GM19239 (cell line): ENCODE results near the gene MADCAM1.

Source experiments
- DNase-seq: peaks from one replicate; pipeline ENCODE4 v3.0.0; 2011; ENCODE audit warnings: low spot score; ENCODE audit not compliant: insufficient read length
- FAIRE-seq: peaks from 2 replicates; lab custom pipeline; 2011; peaks lifted over from hg19 to GRCh38; lab: Jason Lieb, UNC

Gene MADCAM1

DNA sequence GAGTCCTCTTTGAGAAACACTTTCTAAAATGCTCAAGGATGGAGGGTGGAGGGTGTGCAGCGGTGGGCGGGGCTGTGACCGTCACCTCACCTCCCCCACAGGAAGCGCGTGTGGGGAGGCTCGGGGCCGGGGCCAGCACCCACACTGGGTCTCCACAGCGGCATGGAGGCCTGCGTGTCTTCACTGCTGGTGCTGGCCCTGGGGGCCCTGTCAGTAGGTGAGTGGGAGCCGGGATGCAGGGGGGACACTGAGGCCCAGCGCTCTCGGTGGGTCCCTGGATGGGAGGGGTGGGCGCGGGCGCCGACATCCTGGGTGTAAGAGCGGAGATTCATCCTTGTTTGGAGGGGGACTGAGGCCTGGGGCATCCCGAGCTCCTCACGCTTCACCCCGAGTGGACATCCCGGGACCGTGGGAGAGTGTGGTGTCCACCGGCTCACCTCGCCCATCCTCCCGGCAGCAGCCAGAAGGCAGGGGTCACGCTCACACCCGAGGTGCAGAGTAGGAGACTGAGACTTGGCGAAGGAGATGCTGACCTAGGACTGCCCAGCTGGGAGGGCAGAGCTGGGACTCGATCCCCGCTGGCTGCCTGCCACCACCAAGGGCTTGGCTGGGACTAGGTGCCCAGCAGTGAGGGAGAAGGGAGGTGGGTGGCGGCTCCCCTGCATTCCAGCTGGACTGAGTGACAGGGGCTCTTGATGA lies 47.8 kb downstream of the MADCAM1 start, which contains the start of gene GZMM:
Gene GZMM, plus strand, starts transcription at position 144 of the 699 bp plus-strand sequence. Its CDS starts 19 bp downstream, at position 163.
- FAIRE-seq (no peak), DNase-seq (no peak)

DNA sequence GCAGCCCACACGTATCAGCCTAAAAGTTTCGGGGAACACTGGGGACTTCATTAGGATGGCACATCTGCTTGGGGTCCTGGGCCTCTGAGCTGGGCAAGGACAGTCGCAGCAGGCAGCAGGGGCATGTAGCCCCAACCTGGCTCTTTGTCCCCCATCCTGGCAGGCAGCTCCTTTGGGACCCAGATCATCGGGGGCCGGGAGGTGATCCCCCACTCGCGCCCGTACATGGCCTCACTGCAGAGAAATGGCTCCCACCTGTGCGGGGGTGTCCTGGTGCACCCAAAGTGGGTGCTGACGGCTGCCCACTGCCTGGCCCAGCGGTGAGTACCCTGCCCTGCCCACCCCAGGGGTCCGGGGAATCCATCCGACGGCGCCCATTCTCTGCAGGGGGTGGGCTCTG lies 50.8 kb downstream of the MADCAM1 start:
- no peak for FAIRE-seq
- DNase-seq: no peak

DNA sequence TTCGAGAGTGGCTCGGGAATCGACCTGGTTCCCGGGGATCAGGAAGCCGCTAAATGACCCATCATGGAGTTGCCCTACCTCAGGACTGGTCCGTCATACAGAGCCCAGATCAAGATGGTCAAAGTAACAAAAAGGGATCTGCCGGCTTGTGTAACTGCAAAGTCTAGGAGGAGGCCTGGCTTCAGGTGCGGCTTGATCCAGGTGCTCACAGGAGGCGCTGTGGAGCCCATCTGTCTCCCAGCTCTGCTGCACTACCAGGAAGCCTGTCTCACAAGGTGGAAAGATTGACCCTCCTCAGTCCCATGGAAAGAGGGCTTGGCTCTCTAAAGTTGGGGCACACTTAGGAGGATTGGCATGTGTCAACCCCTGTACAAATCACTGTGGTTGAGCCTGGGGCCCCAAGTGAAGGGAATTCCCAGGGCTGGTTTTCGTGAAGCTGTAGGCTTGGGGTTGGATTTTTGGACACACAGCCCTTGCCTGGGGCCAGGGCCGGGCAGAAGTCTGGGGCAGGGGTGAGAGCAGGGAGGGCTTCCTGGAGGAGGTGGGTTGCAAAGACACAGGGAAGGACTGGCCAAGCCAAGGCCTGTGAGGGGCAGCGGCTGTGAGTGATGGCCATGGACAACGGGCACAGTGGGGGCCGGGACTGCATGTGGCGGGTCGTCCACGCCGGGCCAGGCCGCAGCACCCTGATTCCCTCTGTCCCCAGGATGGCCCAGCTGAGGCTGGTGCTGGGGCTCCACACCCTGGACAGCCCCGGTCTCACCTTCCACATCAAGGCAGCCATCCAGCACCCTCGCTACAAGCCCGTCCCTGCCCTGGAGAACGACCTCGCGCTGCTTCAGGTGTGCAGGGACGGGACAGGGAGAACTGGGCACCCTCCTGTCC lies 51.8 kb downstream of the MADCAM1 start:
- no peak for DNase-seq
- FAIRE-seq: no peak

DNA sequence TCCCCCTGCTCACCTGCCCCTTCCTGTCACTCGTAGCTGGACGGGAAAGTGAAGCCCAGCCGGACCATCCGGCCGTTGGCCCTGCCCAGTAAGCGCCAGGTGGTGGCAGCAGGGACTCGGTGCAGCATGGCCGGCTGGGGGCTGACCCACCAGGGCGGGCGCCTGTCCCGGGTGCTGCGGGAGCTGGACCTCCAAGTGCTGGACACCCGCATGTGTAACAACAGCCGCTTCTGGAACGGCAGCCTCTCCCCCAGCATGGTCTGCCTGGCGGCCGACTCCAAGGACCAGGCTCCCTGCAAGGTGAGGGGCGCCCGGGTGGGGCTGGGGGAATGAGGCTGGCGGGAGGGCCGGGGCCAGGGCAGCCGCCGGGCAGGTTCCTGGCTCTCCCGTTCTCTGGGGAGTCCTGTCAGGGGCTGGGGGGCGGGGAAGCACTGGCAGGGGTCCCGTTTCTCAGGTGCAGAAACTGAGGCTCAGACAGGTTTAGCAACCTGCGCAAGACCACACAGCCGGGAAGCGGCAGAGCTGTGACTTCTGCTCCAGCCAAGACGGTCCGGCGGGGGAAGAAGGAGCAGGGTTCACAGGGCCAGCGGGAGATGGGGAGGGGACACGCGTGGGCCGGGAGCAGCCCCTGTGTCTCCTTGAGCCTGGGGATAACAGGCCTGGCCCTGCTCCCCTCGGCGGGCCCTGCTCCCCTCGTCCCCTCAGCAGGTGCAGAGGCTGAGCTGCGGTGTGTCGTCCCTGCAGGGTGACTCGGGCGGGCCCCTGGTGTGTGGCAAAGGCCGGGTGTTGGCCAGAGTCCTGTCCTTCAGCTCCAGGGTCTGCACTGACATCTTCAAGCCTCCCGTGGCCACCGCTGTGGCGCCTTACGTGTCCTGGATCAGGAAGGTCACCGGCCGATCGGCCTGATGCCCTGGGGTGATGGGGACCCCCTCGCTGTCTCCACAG lies 52.9 kb downstream of the MADCAM1 start:
- DNase-seq: no peak
- no peak for FAIRE-seq

DNA sequence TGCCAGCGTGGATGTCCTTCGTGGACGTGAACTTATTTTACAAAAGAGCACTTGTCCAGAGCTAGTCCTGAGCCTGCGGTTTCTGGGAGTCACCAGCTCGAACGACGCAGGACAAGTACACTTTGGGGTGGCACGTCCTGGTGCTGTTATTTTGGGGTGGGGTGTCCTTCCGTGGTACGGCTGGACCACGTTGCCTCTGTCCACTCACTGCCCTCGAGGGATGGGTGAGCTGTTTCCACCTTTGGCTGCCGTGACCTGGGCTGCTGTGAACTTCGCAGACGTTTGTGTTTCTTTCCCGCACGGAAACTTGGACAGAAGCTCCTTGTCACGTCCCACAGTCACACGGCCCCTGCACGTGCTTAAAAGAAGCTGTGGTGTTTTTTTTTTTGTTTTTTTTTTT lies 58.5 kb downstream of the MADCAM1 start:
- DNase-seq: no peak
- FAIRE-seq: no peak
